ENCODE data around the gene PLCB1. TPM values are rescaled to one million over a fixed set of nuclear protein-coding genes. Genes with fewer than 3 reads are reported as not detected.
"Not testable (repeated sequence)": the region's sequence is repeated elsewhere in the genome, so short reads cannot be mapped to it uniquely, and the experiment has no call there.

The PLCB1 gene
- total RNA-seq, 1 donor, result 14.6 TPM

DNA sequence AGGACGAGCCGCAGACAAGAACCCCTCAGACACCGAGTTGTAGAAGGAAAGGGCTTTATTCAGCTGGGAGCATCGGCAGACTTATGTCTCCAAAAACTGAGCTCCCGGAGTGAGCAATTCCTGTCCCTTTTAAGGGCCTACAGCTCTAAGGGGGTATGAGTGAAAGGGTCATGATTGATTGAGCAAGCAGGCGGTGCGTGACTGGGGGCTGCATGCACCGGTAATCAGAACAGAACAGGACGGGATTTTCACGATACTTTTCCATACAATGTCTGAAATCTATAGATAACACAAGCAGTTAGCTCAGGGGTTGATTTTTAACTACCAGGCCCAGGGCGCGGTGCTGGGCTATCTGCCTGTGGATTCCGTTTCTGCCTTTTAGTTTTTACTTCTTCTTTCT, 710.5 kb downstream of the PLCB1 start:
- no peaks in the 10 kb centered on the region for H3K9me3 ChIP-seq (ENCODE audit: low read depth, low read length)
- H3K27me3 ChIP-seq (ENCODE audit: insufficient read depth, low read length), result no peaks in the 10 kb centered on the region

DNA sequence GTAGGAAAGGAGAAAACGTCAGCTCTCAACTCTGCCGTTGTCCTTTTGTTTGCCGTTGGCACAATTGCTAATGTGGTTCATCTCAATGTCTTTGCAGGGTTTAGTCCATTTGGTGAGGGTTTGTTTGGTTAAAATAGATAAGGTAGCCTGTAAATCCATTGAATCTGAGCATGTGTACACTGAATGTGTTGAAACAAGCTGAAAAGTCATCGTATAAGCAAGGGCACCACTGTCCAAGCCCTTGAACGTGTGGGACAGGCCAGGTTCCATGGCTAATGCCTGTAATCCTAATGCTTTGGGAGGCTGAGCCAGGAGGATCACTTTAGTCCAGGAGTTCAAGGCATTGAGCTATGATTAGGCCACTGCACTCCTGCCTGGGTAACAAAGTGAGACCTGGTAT, 712.1 kb downstream of the PLCB1 start:
- H3K27me3 ChIP-seq (ENCODE audit: insufficient read depth, low read length), result no peaks in the 10 kb centered on the region
- H3K4me1 ChIP-seq (ENCODE audit: insufficient read depth, low read length), result no peaks in the 10 kb centered on the region
- H3K9me3 ChIP-seq (ENCODE audit: low read depth, low read length), result no peaks in the 10 kb centered on the region
- H3K4me3 ChIP-seq (ENCODE audit: low read length), result no peak overlapping the region

More for the DNA sequence above, 710.5 kb downstream of the PLCB1 start:
- H3K4me3 ChIP-seq (ENCODE audit: low read length), result no peak overlapping the region
- H3K4me1 ChIP-seq (ENCODE audit: insufficient read depth, low read length), result no peaks in the 10 kb centered on the region

DNA sequence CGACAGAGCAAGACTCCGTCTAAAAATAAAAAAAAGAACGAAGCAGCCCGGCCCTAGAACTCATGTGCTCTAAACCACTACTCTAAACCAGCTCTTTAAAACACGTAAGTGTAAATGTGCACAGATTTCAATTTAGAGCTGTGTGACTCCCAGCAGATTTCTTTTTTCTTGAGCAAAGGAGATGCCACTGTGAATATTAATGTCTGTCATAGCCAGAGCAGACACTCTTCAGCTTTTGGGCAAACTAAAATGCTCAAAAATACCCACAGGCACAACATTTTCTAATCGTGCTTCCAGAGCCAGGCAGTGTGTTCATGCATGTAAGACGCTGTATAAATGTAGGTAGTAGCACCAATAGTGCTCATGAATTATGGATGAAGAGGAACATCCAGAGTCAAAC, 717.9 kb downstream of the PLCB1 start:
- Histone ChIP-seq H3K27me3 (ENCODE audit: insufficient read depth, low read length) (no peaks in the 10 kb centered on the region), H3K9me3 (ENCODE audit: low read depth, low read length) (no peaks in the 10 kb centered on the region), H3K4me1 (ENCODE audit: insufficient read depth, low read length) (no peaks in the 10 kb centered on the region), H3K4me3 (ENCODE audit: low read length) (no peak overlapping the region)

DNA sequence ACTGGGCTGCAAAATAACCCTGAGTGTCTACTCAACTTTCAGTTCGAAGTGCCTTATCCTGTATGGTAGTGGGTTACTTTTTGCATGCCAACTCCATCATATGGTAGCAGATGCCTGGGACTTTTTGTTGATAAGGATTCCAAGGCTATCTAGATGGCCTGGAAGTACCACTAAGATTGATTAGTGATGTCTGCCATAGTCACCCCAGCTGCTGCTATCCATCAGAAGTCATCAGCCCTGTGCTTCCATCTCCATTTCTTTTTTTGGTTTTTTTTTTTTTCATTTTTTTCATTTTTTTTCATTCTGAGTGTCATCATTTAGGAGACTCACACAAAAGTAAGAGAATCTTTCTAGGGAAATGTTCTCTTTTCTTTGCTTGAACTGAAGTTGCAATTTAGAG, 719.4 kb downstream of the PLCB1 start:
- no peaks in the 10 kb centered on the region for H3K4me1 ChIP-seq (ENCODE audit: insufficient read depth, low read length)
- H3K4me3 ChIP-seq (ENCODE audit: low read length), result no peak overlapping the region
- H3K27me3 ChIP-seq (ENCODE audit: insufficient read depth, low read length), result no peaks in the 10 kb centered on the region
- H3K9me3 ChIP-seq (ENCODE audit: low read depth, low read length), result no peaks in the 10 kb centered on the region

DNA sequence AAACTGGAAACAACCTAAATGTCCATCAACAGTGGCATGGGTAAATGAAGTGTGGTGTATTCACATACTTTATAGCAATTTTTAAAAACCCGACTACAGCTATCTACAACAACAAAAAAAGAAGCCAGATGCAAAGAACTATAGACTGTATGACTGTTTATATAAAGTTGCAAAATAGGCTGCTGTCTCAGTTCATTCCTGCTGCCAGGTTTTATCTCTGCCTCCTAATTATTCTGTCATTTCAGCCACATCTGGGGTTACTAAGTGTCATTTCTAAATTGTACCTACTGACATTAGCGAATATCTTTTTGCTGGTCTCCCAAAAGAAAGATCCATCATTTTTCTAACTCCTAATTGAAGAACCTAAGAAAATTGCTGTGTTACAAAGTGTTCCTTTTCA, 719.9 kb downstream of the PLCB1 start:
- not testable (repeated sequence) for H3K4me3 ChIP-seq (ENCODE audit: low read length); H3K9me3 ChIP-seq (ENCODE audit: low read depth, low read length); H3K27me3 ChIP-seq (ENCODE audit: insufficient read depth, low read length); H3K4me1 ChIP-seq (ENCODE audit: insufficient read depth, low read length)

DNA sequence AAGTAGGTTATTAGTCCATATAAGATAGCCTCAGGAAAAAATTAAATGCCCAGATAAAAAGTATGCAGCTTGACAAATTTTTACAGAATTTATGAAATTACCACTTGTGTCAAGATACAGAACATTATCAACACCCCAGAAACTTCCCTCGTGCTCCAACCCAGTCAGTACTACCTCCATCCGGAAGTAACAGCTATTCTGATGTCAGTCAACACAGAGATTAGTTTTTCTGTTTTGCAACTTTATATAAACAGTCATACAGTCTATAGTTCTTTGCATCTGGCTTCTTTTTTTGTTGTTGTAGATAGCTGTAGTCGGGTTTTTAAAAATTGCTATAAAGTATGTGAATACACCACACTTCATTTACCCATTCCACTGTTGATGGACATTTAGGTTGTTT, 721.1 kb downstream of the PLCB1 start:
- not testable (repeated sequence) for H3K4me3 ChIP-seq (ENCODE audit: low read length); H3K27me3 ChIP-seq (ENCODE audit: insufficient read depth, low read length); H3K9me3 ChIP-seq (ENCODE audit: low read depth, low read length); H3K4me1 ChIP-seq (ENCODE audit: insufficient read depth, low read length)

DNA sequence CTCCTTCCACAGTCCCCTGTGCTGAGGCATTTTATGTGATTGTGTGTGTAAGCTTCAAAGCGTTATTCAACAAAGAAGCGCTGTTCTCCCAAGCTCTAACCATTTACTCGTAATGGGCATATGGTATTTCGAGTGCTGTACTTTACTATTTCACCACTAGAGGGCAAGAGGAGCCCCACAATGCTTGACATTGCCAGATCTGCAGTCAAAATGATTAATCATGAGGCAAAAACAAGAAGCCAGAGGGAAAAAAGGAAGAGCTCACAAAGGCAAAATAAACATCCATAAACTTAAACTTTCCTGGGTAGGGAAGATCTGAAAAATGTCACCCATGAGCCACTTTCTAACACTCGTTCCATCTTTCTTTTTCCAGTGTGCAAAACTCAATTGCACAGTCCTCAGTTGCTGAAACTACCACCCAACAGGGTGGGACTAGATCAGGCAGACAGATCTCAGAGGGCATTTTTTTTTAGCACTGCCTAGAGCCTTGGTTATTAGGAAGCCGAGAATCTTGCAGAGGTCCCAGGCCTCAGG, 721.8 kb downstream of the PLCB1 start:
- Histone ChIP-seq H3K27me3 (ENCODE audit: insufficient read depth, low read length) (no peaks in the 10 kb centered on the region), H3K9me3 (ENCODE audit: low read depth, low read length) (no peaks in the 10 kb centered on the region), H3K4me1 (ENCODE audit: insufficient read depth, low read length) (no peaks in the 10 kb centered on the region), H3K4me3 (ENCODE audit: low read length) (no peak overlapping the region)

DNA sequence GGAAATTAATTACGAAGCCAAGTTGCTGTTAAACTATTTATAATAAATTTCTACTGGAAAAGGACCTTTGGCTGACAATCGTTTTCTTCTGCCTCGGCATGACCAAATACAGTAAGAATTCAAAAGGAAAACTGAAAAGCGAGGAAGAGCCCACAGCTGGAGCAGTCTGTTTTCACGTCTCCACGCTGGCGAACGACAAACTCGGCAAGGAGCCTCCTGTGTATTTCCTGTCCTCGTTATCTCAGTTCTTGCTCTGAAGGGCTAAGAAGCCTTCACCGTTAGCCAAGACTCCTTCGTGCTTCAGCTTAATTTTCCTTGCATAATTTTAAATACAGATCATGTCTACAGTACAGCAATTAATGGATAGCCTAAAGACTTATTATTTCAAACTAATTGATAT, 722.5 kb downstream of the PLCB1 start:
- H3K4me3 ChIP-seq (ENCODE audit: low read length), result no peak overlapping the region
- H3K4me1 ChIP-seq (ENCODE audit: insufficient read depth, low read length), result no peaks in the 10 kb centered on the region
- H3K9me3 ChIP-seq (ENCODE audit: low read depth, low read length), result no peaks in the 10 kb centered on the region
- no peaks in the 10 kb centered on the region for H3K27me3 ChIP-seq (ENCODE audit: insufficient read depth, low read length)

DNA sequence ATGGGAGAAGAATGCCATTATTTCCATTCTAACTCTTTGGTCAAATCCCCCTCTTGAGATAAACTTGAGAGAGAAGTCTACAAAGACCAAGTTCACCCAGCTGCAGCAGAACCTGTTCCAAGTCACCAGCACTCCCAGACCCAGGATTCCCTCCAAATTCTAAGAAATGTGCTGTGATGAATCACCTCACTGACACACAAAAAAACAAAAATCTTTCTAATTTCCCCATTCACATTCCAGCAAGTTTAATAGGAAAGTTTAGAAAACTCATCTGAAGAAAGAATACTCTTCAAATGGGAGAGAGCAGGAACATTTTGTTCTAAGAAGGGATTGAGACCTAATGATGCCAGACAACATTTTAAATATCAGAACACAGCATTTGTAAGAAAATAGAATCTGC, 723.2 kb downstream of the PLCB1 start:
- no peaks in the 10 kb centered on the region for H3K27me3 ChIP-seq (ENCODE audit: insufficient read depth, low read length)
- no peak overlapping the region for H3K4me3 ChIP-seq (ENCODE audit: low read length)
- H3K4me1 ChIP-seq (ENCODE audit: insufficient read depth, low read length), result no peaks in the 10 kb centered on the region
- no peaks in the 10 kb centered on the region for H3K9me3 ChIP-seq (ENCODE audit: low read depth, low read length)

DNA sequence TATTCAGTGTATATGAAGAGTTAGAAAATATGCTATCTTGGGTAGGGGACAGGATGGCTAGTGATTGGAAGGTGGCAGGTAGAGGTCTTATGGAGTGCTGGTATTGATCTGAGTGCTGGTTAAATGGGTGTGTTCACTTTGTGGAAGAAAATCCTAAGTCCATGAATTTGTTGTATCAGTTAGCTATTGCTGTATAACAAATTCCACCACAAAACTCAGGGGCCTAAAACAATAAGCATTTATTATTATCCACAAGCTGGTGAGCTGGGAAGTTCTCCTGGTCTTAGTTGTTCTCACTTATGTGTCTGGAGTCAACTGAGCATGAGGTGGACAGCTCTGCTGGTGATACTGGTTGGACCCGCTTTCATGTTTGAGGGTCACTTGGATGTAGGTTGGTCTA, 724.6 kb downstream of the PLCB1 start:
- Histone ChIP-seq H3K9me3 (ENCODE audit: low read depth, low read length) (no peaks in the 10 kb centered on the region), H3K4me3 (ENCODE audit: low read length) (no peak overlapping the region), H3K27me3 (ENCODE audit: insufficient read depth, low read length) (no peaks in the 10 kb centered on the region), H3K4me1 (ENCODE audit: insufficient read depth, low read length) (no peaks in the 10 kb centered on the region)

DNA sequence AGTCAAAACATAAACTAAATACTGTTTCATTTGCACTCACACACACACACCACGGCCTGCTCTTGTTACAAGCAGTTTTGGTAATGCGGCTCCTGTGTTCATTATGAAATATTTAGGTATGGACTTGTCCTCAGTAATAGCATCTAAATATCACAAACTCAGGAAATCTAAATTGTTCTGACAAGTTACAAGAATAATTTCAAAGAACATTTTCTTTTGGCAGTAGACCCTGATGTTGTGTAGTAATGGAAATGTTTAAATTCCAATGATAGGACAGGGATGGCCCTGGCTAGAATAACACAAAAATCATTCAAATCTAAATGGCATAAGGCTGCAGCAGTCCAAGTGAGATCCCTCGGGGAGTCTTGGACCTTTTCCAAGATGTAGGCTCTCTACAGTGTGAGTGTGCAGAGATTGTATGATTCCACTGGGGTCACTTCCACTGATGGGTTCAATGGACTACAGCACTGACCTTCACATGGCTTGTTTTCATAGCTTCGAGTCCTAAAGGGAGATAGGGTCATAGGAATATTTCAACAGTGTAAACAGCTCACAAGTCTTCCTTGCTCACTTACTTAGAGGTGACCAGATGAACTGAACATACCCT, 726.2 kb downstream of the PLCB1 start:
- H3K27me3 ChIP-seq (ENCODE audit: insufficient read depth, low read length), result no peaks in the 10 kb centered on the region

DNA sequence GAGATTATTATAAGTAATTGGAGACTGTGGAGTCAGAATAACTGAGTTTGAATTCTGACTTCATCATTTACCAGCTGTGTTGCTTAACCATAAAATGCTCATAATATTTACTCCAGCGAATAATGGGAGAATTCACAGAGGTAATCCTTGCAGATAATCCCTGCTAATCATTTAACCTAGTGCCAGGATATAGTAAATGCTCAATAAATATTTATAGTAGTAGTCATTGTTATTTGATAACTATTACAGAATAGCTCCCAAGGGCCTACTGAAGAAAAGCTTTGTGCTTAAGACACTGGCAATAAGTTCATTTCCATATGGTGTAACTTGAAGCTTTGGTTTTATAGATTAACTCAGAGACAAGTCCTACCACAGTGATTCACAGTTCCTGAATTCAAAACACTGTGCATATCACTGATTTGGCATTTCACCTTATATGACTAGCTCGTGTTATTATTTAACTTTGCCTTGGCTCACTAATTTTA, 728.0 kb downstream of the PLCB1 start:
- H3K4me1 ChIP-seq (ENCODE audit: insufficient read depth, low read length), result no peaks in the 10 kb centered on the region
- no peaks in the 10 kb centered on the region for H3K9me3 ChIP-seq (ENCODE audit: low read depth, low read length)
- no peak overlapping the region for H3K4me3 ChIP-seq (ENCODE audit: low read length)
- no peaks in the 10 kb centered on the region for H3K27me3 ChIP-seq (ENCODE audit: insufficient read depth, low read length)

More for the DNA sequence above, 726.2 kb downstream of the PLCB1 start:
- Histone ChIP-seq H3K9me3 (ENCODE audit: low read depth, low read length) (no peaks in the 10 kb centered on the region), H3K4me1 (ENCODE audit: insufficient read depth, low read length) (no peaks in the 10 kb centered on the region), H3K4me3 (ENCODE audit: low read length) (no peak overlapping the region)

DNA sequence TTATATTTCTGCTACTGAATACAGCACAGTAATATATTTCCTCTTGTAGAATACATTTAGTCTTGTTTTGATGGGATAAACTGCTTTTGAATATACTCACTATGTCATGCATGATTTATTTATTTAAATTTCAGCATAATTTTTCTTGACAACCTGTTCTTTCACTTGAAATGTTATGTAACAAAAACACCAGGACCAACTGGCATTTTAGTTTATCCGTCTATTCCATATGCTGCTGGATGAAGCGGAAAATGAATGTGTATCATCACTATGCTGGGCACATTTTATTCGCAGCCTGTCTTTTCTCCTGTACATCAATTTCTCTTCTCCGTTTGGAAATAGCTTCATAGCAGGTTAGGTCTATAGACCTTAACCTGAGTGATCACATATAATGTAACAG, 730.0 kb downstream of the PLCB1 start:
- Histone ChIP-seq H3K9me3 (ENCODE audit: low read depth, low read length) (no peaks in the 10 kb centered on the region), H3K4me1 (ENCODE audit: insufficient read depth, low read length) (no peaks in the 10 kb centered on the region), H3K27me3 (ENCODE audit: insufficient read depth, low read length) (no peaks in the 10 kb centered on the region), H3K4me3 (ENCODE audit: low read length) (no peak overlapping the region)

DNA sequence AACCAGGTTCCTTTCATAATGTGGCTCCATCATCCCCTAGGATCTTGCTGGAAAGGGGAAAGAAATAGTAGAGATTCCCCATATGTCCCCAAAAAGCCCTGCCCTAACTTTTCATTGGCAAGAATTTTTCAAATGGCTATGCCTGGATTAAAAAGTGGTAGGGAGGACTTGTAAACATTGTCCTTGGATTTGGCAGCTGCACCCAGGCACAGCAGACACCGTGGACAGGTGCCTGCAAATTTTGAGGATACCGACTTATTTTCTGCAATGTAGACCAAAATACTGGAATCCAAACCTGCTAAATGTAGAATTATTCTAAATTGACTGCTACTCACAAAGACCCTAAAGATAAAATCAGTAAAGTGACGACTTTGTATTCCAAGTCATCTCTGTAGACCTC, 733.6 kb downstream of the PLCB1 start:
- Histone ChIP-seq H3K4me1 (ENCODE audit: insufficient read depth, low read length) (no peaks in the 10 kb centered on the region), H3K9me3 (ENCODE audit: low read depth, low read length) (no peaks in the 10 kb centered on the region), H3K27me3 (ENCODE audit: insufficient read depth, low read length) (no peaks in the 10 kb centered on the region), H3K4me3 (ENCODE audit: low read length) (no peak overlapping the region)

DNA sequence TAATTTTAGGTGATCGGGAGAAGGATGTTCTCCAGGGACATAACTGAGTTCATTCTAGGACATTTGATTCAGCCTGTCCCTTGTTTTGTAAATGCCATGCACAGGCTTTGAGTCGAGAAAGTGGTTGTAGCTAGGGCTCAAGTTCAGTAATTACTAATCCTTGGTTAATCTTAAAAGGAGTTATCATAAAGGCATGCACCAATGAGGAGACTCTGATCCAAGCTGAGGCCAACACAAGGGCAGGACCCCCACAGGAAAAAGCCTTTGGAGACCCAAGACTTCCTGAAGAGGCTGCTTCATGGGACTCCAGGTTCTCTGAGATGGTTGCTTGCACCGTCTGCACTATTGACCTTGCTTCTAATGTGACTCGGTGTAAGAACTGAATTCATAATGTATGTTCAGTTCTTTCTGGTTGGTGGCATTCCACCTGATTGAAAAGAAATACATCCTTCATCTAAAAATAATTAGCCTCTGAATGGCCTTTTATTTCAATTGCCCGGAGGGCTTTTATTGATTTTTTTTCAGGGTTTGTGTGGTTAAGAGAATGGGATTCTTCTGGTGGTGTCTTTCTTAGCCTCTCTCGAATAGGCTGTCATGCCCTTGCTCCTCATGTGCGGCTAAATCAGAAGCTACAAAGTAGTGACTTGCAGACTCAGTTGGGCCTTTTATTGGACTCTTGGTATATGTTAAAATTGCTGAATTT, 735.1 kb downstream of the PLCB1 start:
- no peaks in the 10 kb centered on the region for H3K27me3 ChIP-seq (ENCODE audit: insufficient read depth, low read length)
- no peak overlapping the region for H3K4me3 ChIP-seq (ENCODE audit: low read length)
- no peaks in the 10 kb centered on the region for H3K4me1 ChIP-seq (ENCODE audit: insufficient read depth, low read length)
- no peaks in the 10 kb centered on the region for H3K9me3 ChIP-seq (ENCODE audit: low read depth, low read length)

DNA sequence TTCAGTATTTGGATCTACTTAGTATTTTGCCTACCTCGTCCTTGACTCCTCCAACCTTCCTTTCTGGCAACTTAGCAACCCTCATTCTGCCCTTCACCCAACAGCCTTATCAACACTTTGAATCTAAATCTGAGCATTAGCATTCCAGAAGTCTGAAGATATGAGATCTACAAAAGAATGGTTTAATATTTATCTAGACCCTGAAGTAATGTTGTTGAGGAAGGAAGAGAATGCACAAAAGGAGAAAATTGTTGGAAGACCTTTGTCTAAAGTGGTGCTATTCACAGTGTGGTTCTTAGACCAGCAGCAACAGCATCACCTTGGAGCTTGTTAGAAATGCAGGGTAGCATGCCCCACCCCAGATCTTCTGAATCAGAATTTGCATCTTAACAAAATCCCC, 738.6 kb downstream of the PLCB1 start:
- no peaks in the 10 kb centered on the region for H3K4me1 ChIP-seq (ENCODE audit: insufficient read depth, low read length)
- no peak overlapping the region for H3K4me3 ChIP-seq (ENCODE audit: low read length)
- no peaks in the 10 kb centered on the region for H3K9me3 ChIP-seq (ENCODE audit: low read depth, low read length)
- no peaks in the 10 kb centered on the region for H3K27me3 ChIP-seq (ENCODE audit: insufficient read depth, low read length)

Data from mononuclear cell (primary cell).